Panc1 (cell line): Measurements from ENCODE around the gene RGS6.

Source experiments
- POLR2AphosphoS5 ChIP-seq: IDR thresholded peaks from 2 replicates; pipeline ENCODE4 v1.6.1; 2012; ENCODE audit warnings: mild to moderate bottlenecking, low read depth, low read length, moderate library complexity
- SIN3A ChIP-seq: IDR thresholded peaks from 2 replicates; pipeline ENCODE4 v1.6.1; 2012; ENCODE audit warnings: low read depth, mild to moderate bottlenecking, low read length, moderate library complexity, borderline replicate concordance; ENCODE audit not compliant: insufficient read depth
- TCF7L2 ChIP-seq: IDR thresholded peaks from 2 replicates; pipeline ENCODE4 v1.6.1; 2011; ENCODE audit warnings: mild to moderate bottlenecking, low read depth, low read length, inconsistent platforms
- TF ChIP-seq, protein P1 (sequence below), 2 experiments: IDR thresholded peaks; 2 replicates each; pipeline ENCODE4 v1.6.1; 2011 to 2012; ENCODE audit warnings: low read depth in 2 of 2, control low read depth in 1 of 2, low read length in 1 of 2, mild to moderate bottlenecking in 1 of 2, moderate library complexity in 1 of 2; ENCODE audit not compliant: insufficient read depth in 1 of 2
- TF ChIP-seq, protein P2 (sequence below): fragments of 450-650 bp; IDR thresholded peaks from 2 replicates; pipeline ENCODE4 v1.5.1; 2017; ENCODE audit warnings: mild to moderate bottlenecking

GRCh38 chr14:72052356-72052755, 120.1 kb downstream of the RGS6 start:
- TF ChIP-seq, protein P1, sequence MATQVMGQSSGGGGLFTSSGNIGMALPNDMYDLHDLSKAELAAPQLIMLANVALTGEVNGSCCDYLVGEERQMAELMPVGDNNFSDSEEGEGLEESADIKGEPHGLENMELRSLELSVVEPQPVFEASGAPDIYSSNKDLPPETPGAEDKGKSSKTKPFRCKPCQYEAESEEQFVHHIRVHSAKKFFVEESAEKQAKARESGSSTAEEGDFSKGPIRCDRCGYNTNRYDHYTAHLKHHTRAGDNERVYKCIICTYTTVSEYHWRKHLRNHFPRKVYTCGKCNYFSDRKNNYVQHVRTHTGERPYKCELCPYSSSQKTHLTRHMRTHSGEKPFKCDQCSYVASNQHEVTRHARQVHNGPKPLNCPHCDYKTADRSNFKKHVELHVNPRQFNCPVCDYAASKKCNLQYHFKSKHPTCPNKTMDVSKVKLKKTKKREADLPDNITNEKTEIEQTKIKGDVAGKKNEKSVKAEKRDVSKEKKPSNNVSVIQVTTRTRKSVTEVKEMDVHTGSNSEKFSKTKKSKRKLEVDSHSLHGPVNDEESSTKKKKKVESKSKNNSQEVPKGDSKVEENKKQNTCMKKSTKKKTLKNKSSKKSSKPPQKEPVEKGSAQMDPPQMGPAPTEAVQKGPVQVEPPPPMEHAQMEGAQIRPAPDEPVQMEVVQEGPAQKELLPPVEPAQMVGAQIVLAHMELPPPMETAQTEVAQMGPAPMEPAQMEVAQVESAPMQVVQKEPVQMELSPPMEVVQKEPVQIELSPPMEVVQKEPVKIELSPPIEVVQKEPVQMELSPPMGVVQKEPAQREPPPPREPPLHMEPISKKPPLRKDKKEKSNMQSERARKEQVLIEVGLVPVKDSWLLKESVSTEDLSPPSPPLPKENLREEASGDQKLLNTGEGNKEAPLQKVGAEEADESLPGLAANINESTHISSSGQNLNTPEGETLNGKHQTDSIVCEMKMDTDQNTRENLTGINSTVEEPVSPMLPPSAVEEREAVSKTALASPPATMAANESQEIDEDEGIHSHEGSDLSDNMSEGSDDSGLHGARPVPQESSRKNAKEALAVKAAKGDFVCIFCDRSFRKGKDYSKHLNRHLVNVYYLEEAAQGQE (IDR thresholded peaks at IDR 0.05; ENCODE audit: insufficient read depth in 1 of 2, low read depth in 2 of 2, low read length in 1 of 2), result no peak
- TF ChIP-seq, protein P2, sequence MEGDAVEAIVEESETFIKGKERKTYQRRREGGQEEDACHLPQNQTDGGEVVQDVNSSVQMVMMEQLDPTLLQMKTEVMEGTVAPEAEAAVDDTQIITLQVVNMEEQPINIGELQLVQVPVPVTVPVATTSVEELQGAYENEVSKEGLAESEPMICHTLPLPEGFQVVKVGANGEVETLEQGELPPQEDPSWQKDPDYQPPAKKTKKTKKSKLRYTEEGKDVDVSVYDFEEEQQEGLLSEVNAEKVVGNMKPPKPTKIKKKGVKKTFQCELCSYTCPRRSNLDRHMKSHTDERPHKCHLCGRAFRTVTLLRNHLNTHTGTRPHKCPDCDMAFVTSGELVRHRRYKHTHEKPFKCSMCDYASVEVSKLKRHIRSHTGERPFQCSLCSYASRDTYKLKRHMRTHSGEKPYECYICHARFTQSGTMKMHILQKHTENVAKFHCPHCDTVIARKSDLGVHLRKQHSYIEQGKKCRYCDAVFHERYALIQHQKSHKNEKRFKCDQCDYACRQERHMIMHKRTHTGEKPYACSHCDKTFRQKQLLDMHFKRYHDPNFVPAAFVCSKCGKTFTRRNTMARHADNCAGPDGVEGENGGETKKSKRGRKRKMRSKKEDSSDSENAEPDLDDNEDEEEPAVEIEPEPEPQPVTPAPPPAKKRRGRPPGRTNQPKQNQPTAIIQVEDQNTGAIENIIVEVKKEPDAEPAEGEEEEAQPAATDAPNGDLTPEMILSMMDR, result no peak
- TF ChIP-seq POLR2AphosphoS5, result no peak
- no peak for TF ChIP-seq SIN3A
- no peak for TF ChIP-seq TCF7L2
